Aorta (tissue), 5 donors: ENCODE measurements around the gene SYT7. TPM values are rescaled to one million over a fixed set of nuclear protein-coding genes. Genes with fewer than 3 reads are reported as not detected.

Source experiments
- ATAC-seq: fragments of 200-7000 bp; cut with Tn5 transposase; one replicate; pipeline ENCODE4 v1.9.1; 2022; ENCODE audit warnings: moderate library complexity; ENCODE audit not compliant: low FRiP score
- DNase-seq, 2 donors: peaks; one replicate each; pipeline ENCODE4 v3.0.0-alpha.2; 2020
- H3K27ac ChIP-seq, 2 donors: one replicate each; pipeline ENCODE4 v1.5.1; 2013; ENCODE audit warnings: low read length in 2 of 2, mild to moderate bottlenecking in 2 of 2, moderate library complexity in 2 of 2, control low read depth in 1 of 2, inconsistent platforms in 1 of 2, low read depth in 1 of 2
- H3K27me3 ChIP-seq, 2 donors: one replicate each; pipeline ENCODE4 v1.6.1; 2013; ENCODE audit warnings: control low read depth in 1 of 2, low read length in 1 of 2, mild to moderate bottlenecking in 1 of 2, moderate library complexity in 1 of 2; ENCODE audit not compliant: insufficient read depth in 2 of 2, control insufficient read depth in 1 of 2
- H3K36me3 ChIP-seq, 2 donors: one replicate each; pipeline ENCODE4 v1.6.1; 2013; ENCODE audit warnings: control low read depth in 1 of 2, low read length in 1 of 2, mild to moderate bottlenecking in 1 of 2; ENCODE audit not compliant: insufficient read depth in 2 of 2, control insufficient read depth in 1 of 2
- H3K4me1 ChIP-seq, 2 donors: one replicate each; pipeline ENCODE4 v1.6.1; 2013; ENCODE audit warnings: low read length in 2 of 2, control low read depth in 1 of 2, mild to moderate bottlenecking in 1 of 2, moderate library complexity in 1 of 2; ENCODE audit not compliant: insufficient read depth in 2 of 2, control insufficient read depth in 1 of 2
- H3K4me3 ChIP-seq, 2 donors: one replicate each; pipeline ENCODE4 v1.5.1; 2013; ENCODE audit warnings: low read length in 2 of 2, control low read depth in 1 of 2, mild to moderate bottlenecking in 1 of 2
- H3K9me3 ChIP-seq: one replicate; pipeline ENCODE4 v1.6.1; 2013; ENCODE audit warnings: mild to moderate bottlenecking, low read length; ENCODE audit not compliant: control insufficient read depth
- WGBS, 2 donors: extraction: QIAGEN DNeasy Blood & Tissue Kit; methylation state at CpG; one replicate each; pipeline ENCODE4 v1.1.7; 2013; 5-methylcytosine and 5-hydroxymethylcytosine counted together
- intact Hi-C, 2 donors: fragments of 100-400 bp; cut with DNase I; formaldehyde crosslinking; loops; one replicate each; pipeline versions ENCODE4 v1.14.2 to v1.15.0; 2022
- polyA plus RNA-seq, 2 donors: library from polyadenylated mRNA; stranded (reverse); fragments of 200-250 nt; gene quantifications; one replicate each; pipeline ENCODE4 v1.2.3, GENCODE V29; 2013
- total RNA-seq, 2 donors: library from RNA; stranded (reverse); fragmentation: NEBNext Ultra II Directional; extraction: Animal tissue kit (Norgen Biotek cat#: 25700); gene quantifications; one replicate each; pipeline ENCODE4 v1.2.1, GENCODE V29; 2021
- donor health status: healthy with polysubstance abuse.
- donor health status: Bipolar disorder and iron deficiency.
- donor health status: DM: no; HTN: no; CAD: no.
- donor health status: DM: no; HTN: no; CAD: no.
- donor health status: DM: yes; HTN: yes; CAD: no.

SYT7 gene
- total and polyA plus RNA-seq, 4 donors: 0.20 to 2.3 (median 0.94) TPM

DNA sequence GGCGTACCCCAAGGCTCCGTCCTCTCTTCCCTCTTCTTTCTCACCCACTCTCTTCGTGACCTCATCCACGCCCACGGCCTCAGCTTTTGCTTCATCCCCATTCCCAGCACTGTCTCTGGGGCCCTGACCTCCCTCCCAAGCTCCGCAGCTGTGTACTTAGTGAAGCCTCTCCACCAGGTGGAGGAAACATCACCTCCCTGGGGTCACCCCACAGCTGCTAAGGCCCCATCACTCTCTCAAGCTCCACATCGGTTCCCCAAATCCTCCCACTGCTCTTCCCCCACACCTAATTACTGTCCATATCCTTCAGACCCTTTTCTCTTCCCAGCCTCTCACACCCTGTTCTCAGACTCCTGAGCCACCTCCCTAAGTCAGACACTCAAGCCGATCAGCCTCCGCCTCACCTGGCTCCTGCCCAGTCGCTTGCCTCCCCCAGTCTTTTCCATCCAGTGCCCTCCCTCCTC is 7.9 kb upstream of the SYT7 start:
- no peaks in the 10 kb centered on the region for H3K4me1 ChIP-seq
- H3K4me3 ChIP-seq: no peak overlapping the region
- intact Hi-C loops: no loop called here
- no peaks in the 10 kb centered on the region for H3K27me3 ChIP-seq
- DNase-seq (no peak), ATAC-seq (no peak)
- no peaks in the 10 kb centered on the region for H3K36me3 ChIP-seq
- H3K27ac ChIP-seq: no peak overlapping the region
- WGBS, 2 donors: 51 to 60% methylated on average over 10 of the region's 10 CpGs
- no peaks in the 10 kb centered on the region for H3K9me3 ChIP-seq

DNA sequence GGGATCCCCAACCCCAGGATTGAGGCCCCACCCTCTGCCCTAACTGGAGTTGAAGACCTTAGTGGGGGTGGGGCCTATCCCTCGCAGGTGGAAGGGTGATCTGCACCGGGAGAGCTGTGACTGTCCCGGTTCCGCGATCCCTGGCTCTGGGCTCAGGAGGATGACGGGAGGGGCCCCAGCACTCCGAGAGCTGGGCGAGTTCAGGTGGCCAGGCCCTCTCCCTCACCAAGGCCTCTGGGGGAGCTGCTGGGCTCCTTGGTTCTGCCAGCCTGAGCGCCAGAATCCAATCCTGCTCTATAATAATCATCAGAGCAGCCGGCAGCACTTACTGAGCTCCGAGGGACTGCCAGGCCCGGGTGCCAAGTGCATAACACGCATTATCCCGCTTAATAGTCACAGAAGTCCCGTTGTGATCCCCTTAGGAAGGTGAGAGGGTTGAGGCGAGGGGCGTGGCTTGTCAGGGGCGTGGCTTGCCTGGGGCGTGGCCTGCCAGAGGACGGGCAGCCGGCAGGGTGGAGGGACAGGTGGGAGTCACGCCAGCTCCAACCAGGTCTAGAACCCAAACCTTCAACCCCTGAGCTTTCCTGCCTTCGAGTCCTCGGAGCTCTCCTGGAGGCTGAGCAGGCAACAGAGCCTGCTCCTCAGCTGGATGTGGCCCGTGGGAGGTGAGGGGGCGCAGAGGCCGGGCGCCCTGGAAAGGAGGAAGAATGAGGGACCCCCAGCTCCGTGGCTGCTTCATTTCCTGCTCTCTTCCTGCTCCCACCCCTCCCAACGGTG is 7.3 kb upstream of the SYT7 start:
- no peak overlapping the region for H3K27ac ChIP-seq
- no peaks in the 10 kb centered on the region for H3K36me3 ChIP-seq
- H3K9me3 ChIP-seq: no peaks in the 10 kb centered on the region
- DNase-seq: peak in 1 of 2 donors; percentile 82
- H3K4me1 ChIP-seq: no peaks in the 10 kb centered on the region
- H3K27me3 ChIP-seq: no peaks in the 10 kb centered on the region
- peak; percentile 24 for ATAC-seq
- peak overlapping the region; percentile 15 to 18 for H3K4me3 ChIP-seq
- intact Hi-C loops: no loop called here
- 3 to 7% methylated on average over 28 to 30 of the region's 30 CpGs for WGBS, 2 donors

GRCh38 chr11:61587541-61587941 is 6.7 kb upstream of the SYT7 start:
- Histone ChIP-seq H3K36me3 (no peaks in the 10 kb centered on the region), H3K4me1 (no peaks in the 10 kb centered on the region), H3K4me3 (peak overlapping the region; percentile 15 to 18), H3K9me3 (no peaks in the 10 kb centered on the region), H3K27ac (no peak overlapping the region), H3K27me3 (no peaks in the 10 kb centered on the region)
- intact Hi-C loops: no loop called here
- WGBS, 2 donors: 1% methylated on average over 34 to 41 of the region's 41 CpGs
- ATAC-seq (peak; percentile 75), DNase-seq (peak in 1 of 2 donors; percentile 83)

DNA sequence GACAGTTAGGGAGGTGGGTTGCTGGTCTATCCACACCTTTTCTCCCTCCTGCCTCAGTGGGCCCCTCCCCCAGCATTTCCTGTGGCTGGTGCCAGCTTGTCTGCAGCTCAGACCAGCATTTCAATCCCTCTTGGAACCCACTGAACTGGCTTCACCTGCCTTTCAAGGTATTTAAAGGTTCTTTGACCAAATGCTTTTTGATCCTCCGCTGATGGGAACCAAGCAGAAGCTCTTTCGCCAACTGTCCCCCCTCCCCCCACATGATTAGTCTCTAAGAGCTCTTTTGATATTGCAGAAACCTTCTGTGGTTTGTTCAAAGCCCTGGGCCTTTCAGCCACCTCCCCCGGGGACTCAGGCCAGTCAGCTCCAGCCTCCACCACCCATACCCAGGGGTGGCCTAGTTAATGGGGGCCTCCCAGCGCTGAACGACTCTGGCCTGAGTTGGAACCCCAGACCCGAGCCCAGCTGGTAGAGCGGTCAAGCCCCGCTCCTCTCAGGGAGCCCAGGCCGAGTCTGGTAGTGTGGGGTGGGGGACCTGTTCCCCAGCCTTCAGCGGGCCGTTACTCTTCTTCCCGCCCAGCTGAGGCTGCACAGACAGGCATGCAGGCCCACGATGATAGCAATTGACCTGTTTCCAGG is 6.0 kb upstream of the SYT7 start:
- Histone ChIP-seq H3K4me1 (no peaks in the 10 kb centered on the region), H3K36me3 (no peaks in the 10 kb centered on the region), H3K4me3 (no peak overlapping the region), H3K27ac (no peak overlapping the region), H3K9me3 (no peaks in the 10 kb centered on the region), H3K27me3 (no peaks in the 10 kb centered on the region)
- intact Hi-C loops: no loop called here
- 60 to 62% methylated on average over 13 of the region's 13 CpGs for WGBS, 2 donors
- no peak for DNase-seq
- ATAC-seq: no peak

DNA sequence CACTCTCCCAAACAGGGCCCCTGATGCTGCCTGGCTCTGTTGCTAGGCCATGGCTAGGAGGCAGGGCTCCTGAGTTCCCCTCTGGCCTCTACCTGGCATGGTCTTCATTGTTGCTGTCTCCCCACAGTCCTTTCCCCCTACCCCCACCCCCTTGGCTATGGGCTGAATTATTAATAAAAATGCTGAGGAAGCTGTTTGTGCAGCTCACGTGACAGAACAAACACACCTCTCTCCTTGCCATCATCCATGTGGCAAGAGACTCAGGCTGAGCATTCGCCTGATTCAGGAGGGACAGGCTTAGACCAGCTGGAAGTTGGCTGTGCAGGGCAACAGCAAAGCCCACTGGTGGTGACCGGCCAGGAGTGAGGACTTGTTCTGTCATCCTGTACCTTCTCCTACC is 4.2 kb upstream of the SYT7 start:
- intact Hi-C loops: no loop called here
- no peaks in the 10 kb centered on the region for H3K4me1 ChIP-seq
- ATAC-seq (no peak), DNase-seq (no peak)
- no peak overlapping the region for H3K4me3 ChIP-seq
- no peak overlapping the region for H3K27ac ChIP-seq
- WGBS, 2 donors: 87 to 90% methylated on average over 3 of the region's 3 CpGs
- no peaks in the 10 kb centered on the region for H3K36me3 ChIP-seq
- no peaks in the 10 kb centered on the region for H3K9me3 ChIP-seq
- H3K27me3 ChIP-seq: no peaks in the 10 kb centered on the region

GRCh38 chr11:61581931-61582330 is 1.1 kb upstream of the SYT7 start:
- intact Hi-C loops: loop anchor here (5.0 kb wide), 2 partner anchors 45 to 525 kb away; no protein-coding TSS in a partner anchor
- DNase-seq (no peak), ATAC-seq (no peak)
- H3K27me3 ChIP-seq: no peaks in the 10 kb centered on the region
- H3K27ac ChIP-seq: no peak overlapping the region
- 46 to 50% methylated on average over 2 of the region's 2 CpGs for WGBS, 2 donors
- no peaks in the 10 kb centered on the region for H3K9me3 ChIP-seq
- no peak overlapping the region for H3K4me3 ChIP-seq
- no peaks in the 10 kb centered on the region for H3K36me3 ChIP-seq
- H3K4me1 ChIP-seq: no peaks in the 10 kb centered on the region

GRCh38 chr11:61580271-61580888 is 496 bp downstream of the SYT7 start:
- DNase-seq (no peak), ATAC-seq (no peak)
- Histone ChIP-seq H3K4me3 (peak overlapping the region; percentile 28 to 48), H3K36me3 (no peaks in the 10 kb centered on the region), H3K4me1 (no peaks in the 10 kb centered on the region), H3K9me3 (no peaks in the 10 kb centered on the region), H3K27me3 (no peaks in the 10 kb centered on the region), H3K27ac (no peak overlapping the region)
- intact Hi-C loops: loop anchor here (5.0 kb wide), 2 partner anchors 47 to 527 kb away; no protein-coding TSS in a partner anchor
- 1% methylated on average over 29 to 60 of the region's 60 CpGs for WGBS, 2 donors

- no peak for DNase-seq
- no peaks in the 10 kb centered on the region for H3K4me1 ChIP-seq
- no peak for ATAC-seq
- H3K27ac ChIP-seq: no peak overlapping the region
- WGBS, 2 donors: 10 to 20% methylated on average over 14 of the region's 14 CpGs
- H3K36me3 ChIP-seq: no peaks in the 10 kb centered on the region
- no peak overlapping the region for H3K4me3 ChIP-seq
- intact Hi-C loops: loop anchor here (5.0 kb wide), 2 partner anchors 48 to 528 kb away; no protein-coding TSS in a partner anchor
- no peaks in the 10 kb centered on the region for H3K27me3 ChIP-seq
- H3K9me3 ChIP-seq: no peaks in the 10 kb centered on the region
Observed at GRCh38 chr11:61579676-61580270, 1.1 kb downstream of the SYT7 start.
